Renal cortex interstitium (tissue), 11 donors: ENCODE data around the gene TMEM255B. TPM values are rescaled to one million over a fixed set of nuclear protein-coding genes. Genes with fewer than 3 reads are reported as not detected.

Experiments
- DNase-seq, 11 donors: peaks; one replicate each; pipeline ENCODE4 v3.0.0-alpha.2; 2013; ENCODE audit warnings: low read depth in 9 of 11, low spot score in 4 of 11; ENCODE audit errors: extremely low read depth in 1 of 11
- polyA plus RNA-seq, 3 donors: library from polyadenylated mRNA; unstranded; fragments of 120-200 nt; gene quantifications; one replicate each; pipeline ENCODE4 v1.2.1, GENCODE V29; 2013; ENCODE audit not compliant: insufficient read length in 3 of 3

The TMEM255B gene
- polyA plus RNA-seq, 3 donors, result 4.9 to 10.7 (median 7.0) TPM

DNA sequence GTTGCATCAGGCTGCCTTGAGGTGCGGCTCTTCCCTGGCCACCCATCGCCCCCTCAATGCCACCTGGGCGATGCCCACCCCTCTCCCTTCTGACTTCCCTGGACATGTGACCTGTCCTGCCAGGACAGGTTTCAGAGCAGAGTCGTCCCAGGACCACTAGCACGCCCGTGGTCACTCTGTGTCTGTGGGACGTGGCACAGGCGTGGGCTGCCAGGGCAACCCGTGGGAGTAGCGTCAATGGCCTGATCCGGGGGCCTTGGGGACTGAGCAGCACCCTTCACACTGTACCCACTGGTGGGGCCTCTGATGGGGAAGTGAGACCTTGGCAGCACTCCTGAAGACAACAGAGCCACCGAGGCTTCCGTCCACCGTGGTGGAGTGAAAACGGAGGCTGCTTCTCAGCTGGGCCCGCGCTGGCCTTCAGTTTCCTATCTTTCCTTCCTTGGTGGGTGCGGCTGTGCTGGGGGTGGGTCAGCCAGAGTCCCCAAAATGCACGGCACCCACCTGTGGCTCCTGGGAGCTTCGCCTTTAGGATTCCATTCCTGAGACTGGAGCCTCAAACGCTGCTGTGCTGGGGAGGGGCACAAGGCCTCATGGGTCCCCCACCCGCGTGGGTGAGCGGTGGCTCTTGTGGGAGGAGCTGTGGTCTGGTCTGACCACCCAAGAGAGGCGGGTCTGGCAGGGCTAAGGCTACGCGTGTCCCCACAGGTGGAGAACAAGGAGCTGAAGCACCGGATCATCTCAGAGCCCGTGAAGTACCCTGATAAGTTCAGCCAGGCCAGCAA lies 26.7 kb upstream of the TMEM255B start:
- no peak for DNase-seq

DNA sequence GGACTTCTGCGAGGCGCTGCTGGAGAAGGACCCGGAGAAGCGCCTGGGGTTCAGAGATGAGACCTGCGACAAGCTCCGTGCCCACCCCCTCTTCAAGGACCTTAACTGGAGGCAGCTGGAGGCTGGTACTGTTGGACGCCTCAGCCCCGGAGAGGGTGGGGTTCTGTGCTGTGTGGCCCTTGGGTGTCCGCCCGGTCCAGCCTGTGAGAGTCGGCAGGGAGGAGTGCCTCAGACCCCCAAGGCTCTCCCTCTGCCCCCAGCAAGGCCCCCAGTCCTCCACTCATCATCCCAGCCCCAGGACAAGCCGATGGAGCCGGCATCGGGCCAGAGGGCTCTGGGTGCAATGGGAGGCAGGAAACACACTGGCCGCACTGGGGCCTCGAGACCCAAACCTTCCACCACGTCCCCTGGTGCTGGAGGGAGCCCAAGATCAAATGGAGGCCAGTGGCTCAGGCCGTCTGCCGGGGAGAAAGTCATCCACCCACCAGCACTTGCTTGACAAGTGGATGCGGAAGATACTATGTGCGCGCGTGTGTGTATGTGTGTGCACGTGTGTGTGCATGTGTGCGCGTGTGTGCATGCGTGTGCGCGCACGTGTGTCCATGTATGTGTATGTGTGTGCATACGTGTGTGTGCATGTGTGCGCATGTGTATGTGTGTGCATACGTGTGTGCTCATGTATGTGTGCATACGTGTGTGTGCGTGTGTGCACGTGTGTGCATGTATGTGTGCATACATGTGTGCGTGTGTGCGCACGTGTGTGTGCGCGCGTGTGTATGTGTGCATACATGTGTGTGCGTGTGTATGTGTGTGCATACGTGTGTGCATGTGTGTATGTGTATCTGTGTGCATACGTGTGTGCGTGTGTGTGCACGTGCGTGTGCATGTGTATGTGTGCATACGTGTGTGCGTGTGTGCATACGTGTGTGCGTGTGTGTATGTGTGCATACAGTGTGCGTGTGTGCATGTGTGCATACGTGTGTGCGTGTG lies 25.8 kb upstream of the TMEM255B start:
- no peak for DNase-seq

DNA sequence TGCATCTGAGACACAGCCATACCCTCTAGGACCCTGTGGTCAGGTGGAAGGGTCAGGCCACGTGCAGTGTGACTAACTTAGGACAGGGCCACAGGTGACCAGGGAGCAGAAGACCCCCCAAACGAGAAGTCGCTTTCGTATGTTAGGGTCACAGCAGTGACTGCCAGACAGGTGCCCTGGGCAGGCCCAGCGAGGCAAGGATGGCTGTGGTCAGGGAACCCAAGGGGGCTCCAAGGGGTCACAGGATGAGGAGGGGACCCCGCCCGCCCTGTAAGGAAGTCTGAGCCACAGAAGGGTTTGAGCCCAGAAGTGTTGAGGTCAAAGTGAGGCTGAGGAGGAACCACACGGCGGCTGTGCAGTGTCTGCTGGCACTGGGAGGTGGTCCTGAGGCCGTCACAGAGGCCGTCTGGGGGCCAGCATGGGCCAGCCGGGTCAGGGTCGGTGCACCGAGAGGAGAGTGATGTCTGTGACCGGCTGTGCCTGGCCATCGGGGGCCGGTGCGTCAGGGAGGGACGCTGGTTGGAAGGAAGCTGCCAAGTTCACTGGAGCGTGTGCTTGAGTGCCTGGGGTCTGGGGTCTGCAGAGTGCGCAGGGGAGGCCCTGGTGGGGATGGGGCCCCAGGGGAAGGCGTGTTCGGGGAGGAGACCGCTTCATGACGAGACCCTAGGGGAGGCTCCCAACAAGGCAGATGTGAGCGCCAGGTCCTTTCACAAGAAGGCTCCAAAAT lies 24.8 kb upstream of the TMEM255B start:
- DNase-seq, result no peak

DNA sequence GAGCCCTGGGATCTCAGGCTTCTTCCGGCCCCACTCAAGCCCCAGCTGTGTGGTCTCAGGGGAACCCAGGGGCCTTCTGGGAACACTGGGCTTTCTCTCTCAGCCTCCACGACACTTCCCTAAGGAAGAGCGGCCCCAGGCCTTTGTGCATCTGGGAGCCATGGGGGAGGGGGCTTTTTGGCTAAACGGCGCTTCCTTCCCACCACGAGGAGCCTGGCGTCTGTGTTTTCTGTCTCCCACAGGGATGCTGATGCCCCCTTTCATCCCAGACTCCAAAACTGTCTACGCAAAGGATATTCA lies 24.2 kb upstream of the TMEM255B start:
- DNase-seq, result no peak

DNA sequence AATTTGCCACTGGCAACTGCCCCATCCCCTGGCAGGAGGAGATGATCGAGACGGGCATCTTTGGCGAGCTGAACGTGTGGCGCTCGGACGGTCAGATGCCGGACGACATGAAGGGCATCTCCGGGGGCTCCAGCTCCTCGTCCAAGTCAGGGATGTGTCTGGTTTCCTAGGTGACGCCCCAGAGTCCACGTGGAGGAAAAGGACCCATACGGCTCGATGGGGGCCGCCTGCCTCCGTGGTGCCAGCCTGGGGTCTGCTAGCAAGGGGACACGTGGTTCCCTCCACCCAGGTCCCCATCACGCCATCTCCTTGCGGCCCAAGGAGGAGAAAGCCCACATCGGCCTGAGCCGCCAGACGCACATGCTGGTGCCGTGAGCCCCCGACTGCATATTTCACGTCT lies 23.8 kb upstream of the TMEM255B start:
- no peak for DNase-seq

DNA sequence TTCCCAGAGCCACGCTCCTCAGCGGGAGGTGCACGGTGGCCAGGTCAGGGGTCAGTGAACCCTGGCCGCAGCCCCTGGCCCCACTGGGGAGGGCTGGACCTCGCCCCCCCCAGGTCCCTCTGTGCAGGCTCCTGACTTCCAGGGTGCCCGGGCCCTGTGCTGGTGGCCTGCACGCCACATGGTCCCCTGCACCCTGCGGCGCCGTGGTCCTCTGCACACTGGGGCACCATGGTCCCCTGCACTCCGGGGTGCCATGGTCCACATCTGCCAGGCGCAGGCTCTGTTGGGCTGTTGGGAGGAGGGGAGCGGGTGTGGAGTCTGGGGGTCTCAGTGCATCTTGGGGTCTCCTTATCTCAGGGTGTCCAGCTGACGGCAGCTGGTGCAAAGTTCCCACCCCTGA lies 23.3 kb upstream of the TMEM255B start:
- no peak for DNase-seq

DNA sequence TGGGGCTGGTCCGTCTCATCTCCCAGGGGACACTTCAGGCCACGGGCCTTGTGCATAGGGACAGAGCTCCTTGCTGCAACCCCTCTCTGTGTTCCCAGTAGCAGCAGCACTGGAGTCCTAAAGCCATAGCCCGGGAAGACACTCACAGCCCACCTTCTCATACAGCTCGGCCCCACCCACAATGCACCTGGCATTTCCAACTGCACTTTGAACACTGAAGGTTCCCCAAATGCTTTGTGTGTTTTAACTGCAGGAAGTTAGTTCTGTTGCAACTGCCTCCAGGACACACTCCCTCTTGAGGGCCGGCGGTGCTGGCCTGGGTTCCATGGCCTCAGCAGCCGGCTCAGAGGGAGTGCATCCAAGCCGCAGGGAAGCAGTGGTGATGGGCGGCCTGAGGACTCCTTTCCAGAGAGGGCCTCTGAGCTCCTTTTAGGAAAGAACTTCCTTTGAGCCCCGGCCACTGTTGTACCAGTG lies 22.7 kb upstream of the TMEM255B start:
- DNase-seq, result no peak

DNA sequence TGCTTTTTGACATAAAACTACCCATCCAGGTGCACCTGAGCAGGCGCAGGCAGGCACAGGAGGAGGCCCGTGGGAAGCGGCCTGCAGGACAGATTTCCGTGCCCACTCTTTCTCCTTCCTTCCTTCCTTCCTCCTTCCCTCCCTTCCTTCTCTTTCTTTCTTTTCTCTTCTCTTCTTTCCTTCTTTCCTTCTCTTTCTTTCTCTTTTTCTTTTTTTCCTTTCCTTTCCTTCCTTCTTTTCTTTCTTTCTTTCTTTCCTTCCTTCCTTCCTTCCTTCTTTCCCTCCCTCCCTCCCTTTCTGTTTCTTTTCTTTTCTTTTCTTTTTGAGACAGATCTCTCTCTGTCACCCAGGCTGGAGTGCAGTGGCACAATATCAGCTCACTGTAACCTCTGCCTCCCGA lies 21.2 kb upstream of the TMEM255B start:
- DNase-seq, result no peak

DNA sequence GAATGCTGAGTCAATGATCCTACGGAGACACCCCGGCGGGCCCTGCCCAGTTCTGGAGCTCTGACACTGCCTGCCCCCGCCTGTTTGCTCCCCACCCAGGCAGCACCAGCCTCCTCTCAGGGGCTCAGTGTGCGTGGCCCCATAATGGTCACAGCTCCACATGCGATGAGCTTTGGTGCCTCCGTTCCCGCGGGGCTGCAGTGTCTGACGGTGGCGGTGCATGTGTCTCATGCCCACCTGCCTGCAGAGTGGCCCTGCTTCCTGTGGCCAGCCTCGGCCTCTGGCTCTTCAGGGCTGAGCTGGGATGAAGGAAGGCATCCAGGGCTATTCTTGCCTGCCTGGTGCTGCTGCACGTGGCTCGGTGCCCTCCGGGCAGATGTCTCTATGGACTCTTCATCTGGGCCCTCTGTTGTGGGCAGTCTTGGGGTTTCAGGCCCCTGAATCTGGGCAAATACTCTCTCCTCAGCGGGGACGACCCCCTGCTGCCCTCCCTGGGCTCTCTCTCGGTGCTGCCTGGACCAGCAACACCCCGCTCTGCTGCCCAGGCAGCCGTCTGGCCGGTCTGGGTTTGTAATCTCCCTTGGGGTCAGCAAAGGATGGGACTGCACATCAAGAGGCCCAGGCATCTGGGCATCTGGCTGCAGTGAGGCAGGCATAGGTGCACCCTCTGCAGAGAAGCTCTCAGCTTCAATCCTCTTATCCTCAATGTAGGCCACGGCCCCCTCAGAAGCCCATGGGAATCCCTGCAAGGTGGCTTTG lies 19.3 kb upstream of the TMEM255B start:
- DNase-seq, result no peak

DNA sequence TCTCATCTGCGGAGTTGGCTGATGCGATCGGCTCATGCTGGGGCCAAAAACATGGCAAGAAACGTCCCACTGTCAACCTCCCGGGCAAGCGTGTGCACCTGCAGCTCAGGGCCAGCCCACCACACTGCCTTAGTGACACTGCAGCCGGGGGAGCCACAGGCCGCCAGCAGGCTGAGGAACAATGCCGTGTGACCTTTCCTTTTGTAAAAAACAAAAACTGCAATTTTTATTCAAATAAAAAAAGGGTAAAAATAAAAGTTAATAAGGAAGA lies 18.8 kb upstream of the TMEM255B start:
- no peak for DNase-seq

DNA sequence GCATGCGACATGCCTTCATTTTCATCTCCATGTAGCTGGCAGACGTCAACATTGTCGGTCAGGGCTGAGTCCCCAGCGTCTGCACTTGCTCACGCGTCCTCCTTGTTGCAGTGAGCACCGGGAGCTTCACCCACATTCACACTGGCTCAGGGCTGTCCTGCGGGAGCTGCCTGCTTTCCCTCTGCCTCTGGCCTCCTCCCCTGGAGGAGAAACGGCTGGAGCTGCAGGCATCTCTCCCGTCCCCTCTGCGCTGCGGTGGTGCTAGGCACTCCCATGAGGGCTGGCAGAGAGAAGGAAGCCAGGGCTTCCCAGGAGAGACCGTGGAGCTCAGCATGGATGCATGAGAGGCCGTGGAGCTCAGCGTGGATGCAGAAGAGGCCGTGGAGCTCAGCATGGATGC lies 18.4 kb upstream of the TMEM255B start:
- no peak for DNase-seq

DNA sequence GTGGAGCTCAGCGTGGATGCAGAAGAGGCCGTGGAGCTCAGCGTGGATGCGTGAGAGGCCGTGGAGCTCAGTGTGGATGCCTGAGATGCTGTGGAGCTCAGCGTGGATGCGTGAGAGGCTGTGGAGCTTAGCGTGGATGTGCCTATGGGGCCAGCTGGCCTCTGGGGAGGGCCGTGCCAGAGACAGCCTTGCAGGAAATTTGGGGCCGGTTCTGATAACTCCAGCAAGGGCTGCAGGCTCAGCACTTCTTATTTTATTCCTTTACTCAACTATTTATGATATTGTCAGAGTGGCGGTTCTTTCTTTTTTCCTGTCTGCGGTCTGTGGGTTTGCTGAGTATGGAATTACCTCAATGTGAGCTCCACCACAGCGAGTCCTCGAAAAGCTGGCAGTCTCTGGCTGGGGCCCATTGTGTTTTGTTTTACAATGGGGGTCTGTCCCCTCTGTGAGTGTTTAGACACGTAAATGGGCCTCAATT lies 17.8 kb upstream of the TMEM255B start:
- no peak for DNase-seq

DNA sequence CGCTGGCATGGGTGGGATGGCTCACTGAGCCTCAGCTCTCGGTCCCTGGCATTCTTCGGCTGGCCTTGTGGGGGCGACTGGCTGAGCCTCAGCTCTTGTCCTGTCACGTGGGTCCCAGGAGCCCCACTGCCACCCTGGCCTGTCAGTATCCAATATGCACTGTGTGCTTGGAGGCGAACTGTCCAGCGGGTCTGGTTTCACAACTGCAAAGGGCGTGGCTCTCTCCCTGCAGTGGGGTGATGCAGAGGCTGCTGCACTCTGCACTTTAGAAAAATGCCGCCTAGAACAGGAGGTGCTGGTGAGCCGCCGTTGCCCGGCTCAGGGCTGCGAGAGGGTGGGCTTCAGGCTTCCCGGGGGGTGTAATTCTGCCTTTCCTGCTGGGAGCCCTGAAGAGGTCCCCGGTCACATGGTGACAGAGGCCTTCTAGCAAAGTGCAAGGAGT lies 17.0 kb upstream of the TMEM255B start:
- DNase-seq, result peak in 9 of 11 donors; percentile 44 to 75 (median 59)

DNA sequence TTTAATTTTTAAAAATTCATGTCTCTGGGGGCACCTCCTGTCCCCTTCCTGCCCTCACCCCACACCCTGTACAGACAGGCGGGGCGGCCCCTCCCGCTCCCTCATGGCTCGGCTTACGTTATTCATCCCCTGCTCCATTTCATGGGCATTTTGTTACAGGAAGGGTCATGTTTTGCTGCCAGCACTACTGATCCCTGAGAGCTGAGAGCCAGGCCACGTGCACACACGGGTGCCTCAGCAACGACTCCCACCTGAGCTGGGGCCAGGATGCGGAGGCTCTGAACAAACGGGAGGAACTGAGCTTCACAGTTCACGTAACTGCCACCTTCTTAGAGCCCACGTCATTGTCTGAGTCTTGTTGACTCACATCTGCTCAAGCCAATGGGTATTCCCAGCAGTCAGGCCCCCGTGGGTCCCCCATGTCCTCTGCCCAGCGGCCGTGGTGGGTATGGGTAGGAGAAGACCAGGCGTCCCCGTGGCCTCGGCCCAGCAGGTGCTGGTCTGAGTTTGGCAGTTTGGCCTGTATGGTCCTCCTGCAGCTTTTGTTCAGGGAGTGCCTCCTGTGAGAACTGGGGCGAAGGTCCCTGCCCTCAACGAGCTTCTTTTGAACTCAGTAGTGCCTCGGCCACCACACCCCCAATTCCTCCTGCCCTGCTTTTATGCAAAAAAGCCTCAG lies 16.4 kb upstream of the TMEM255B start:
- DNase-seq, result peak in 1 of 11 donors; percentile 48

DNA sequence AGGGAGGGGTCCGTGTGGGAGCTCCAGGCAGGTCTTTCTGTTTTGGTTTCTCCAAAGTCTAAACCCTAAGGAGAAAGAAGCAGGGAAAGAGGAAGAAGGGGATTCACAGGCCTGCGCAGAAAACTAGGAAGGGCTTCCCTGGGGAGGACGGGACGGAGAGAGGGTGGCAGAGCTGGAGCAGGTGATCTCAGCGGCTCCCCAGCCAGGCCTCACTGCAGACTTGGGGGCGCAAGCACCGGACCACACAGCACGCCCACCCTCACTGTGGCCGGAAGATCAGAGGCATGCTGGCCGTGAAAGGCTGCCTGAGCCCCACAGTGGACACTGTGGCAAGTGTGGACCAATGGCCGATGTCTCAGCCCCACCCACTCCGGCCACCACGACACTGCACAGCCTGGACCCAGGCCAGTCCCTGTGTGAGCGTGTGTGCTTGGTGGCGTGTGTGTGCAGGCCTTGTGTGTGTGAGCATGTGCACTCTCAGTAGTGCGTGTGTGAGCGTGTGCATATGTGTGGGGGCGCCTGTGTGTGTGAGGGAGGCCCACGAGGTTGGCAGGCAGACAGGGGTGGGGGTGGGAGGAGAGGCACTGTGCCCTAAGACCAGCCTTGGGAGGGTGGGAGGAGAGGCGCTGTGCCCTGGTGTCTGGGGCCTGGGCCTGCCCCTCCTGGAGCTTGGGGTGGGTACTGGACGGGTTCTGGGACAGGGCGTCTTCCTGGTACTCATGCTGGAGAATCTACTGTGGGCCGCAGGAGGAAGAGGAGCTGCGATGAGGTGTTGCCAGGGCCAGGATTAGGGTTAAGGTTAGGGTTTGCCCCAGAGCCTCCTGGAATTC lies 15.4 kb upstream of the TMEM255B start:
- DNase-seq, result no peak

DNA sequence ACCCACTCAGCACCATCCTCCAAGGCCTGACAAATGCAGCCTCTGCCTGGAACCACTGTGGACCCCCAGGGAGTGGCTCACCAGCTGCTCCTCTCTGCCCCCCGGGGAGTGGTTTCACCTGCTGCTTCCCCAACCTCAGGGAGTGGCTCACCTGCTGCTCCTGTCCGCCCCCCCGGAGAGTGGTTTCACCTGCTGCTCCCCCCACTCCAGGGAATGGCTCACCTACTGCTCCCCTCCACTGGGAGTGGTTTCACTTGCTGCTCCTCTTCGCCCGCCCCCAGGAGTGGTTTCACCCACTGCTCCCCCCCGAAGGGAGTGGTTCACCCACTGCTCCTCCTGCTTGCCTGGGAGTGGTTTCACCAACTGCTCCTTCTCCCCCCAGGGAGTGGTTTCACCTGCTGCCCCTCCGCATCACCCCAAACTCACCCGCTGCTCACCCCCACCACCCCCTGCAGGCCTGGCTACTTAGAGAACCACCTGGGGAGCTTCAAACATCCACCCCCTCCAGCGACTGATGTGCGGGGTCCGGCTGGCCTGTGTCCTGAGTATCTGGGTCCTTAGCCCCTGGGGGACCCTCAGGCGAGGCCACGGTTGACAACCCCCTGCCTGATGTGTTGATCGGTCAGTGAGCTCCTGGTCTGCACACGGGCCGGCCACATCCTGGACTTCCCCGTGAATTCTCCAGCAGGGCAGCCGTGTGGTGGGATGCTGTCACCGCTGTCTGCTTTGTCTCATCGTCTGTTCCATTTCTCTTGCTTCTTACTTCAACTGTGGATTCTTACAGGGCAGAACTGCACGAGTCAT lies 14.6 kb upstream of the TMEM255B start:
- no peak for DNase-seq

DNA sequence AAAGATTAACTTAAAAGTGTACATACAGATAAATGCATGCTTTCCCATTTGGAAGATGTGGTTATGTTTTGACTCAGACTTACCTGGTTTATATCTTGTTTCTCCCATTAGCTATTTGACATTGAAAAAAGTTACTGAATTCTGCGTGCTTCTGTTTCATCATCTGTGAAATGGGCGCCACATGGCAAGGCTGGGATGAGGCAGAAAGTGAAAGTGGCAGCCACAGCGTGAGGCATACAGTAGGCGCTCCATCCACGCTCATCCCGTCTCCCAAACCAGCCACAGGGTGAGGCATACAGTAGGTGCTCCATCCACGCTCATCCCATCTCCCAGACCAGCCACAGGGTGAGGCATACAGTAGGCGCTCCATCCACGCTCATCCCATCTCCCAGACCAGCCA lies 14.0 kb upstream of the TMEM255B start:
- DNase-seq, result no peak
